Measurements from ENCODE around the gene ZFX. TPM values are rescaled to one million over a fixed set of nuclear protein-coding genes. Genes with fewer than 3 reads are reported as not detected.
"Not testable (repeated sequence)": the region's sequence is repeated elsewhere in the genome, so short reads cannot be mapped to it uniquely, and the experiment has no call there.

The ZFX gene
- total RNA-seq, result 10 to 100 TPM; 44.4 to 44.5 TPM

DNA sequence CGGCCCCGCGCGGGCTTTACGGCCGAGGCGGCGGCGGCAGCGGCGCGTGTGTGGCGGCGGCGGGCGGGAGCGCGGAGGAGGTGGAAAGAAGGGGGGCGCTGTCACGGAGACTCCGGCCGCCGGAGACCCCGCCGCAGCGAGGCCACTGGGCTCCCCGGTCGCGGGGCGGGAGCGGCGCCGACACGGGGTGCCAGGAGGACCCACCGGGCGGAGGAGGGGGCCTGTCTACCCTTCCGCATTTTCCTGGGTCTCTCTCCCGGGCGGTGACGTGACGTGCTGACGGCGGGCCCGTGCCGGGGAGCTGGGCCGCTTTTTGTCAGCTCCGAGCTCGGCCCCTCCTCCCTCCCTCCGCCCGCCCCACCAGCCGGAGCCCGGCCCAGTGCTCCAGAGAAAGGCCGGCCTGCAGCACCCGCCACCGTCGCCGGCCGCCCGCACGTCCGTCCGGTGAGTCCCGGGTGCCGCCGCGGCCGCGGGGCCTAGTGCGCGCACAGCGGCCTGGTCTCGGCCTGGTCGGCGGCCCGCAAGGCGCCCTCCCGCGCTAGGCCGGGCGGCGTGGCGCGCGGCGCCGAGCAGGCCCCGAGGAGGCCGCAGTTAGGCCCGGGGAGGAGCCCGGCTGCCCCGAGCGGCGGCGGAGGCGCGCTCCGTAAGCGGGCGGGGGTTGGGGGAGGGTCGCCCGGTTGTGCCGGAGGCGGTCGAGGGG is at the start of gene ZFX:
ZFX (plus strand) TSS at position 379 of the 700 bp plus-strand sequence. CDS start 23,014 bp downstream, outside the sequence.
- Mint-ChIP-seq H3K27ac (peak within 1 kb of the TSS; percentile 90), H3K36me3 (ENCODE audit: low read depth) (peaks cover 27% of the 10 kb centered on the region), H3K4me3 (peak within 1 kb of the TSS; percentile 88), H3K27me3 (ENCODE audit: low read depth) (no peaks in the 10 kb centered on the region), H3K4me1 (ENCODE audit: low read depth) (peaks cover 61% of the 10 kb centered on the region), H3K9me3 (ENCODE audit: insufficient read depth) (no peaks in the 10 kb centered on the region)
- CTCF ChIA-PET, result interaction anchor here (1.0 kb wide), 1 partner anchor 95 kb away, joined by 4 read pairs; no protein-coding TSS in a partner anchor
- DNase-seq, result peak; percentile 72
- ATAC-seq, result peak; percentile 58
- POLR2A ChIA-PET, result interaction anchor here (1.0 to 2.2 kb wide), 2 partner anchors 38 to 95 kb away, joined by 3 to 9 read pairs; partner anchors contain the start of gene EIF2S3

DNA sequence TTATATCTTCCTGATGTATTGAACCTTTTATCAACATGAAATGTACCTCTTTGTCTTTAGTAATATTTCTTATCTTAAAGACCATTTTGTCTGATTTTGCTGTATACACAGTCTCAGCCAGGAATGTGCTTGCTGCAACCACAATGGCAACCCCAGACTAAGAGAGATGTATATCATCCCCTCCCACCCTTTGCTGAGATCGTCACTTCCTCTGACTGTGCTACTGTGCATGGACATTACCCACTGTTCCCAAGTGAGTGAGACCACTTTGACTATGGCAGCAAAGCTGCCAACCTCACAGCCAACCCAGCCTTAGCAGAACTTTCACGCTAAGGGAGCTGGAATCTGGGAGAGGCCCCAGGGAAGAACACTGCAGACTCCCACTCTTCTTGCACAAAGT is 48.8 kb upstream of the ZFX start:
- peaks cover 9% of the 10 kb centered on the region for H3K4me1 Mint-ChIP-seq (ENCODE audit: low read depth)
- H3K27me3 Mint-ChIP-seq (ENCODE audit: low read depth), result no peaks in the 10 kb centered on the region
- no peaks in the 10 kb centered on the region for H3K9me3 Mint-ChIP-seq (ENCODE audit: insufficient read depth)
- no peak for DNase-seq
- no peak overlapping the region for H3K27ac Mint-ChIP-seq
- ATAC-seq, result no peak
- no peak overlapping the region for H3K4me3 Mint-ChIP-seq
- CTCF ChIA-PET, result interaction anchor here (1.0 kb wide), 1 partner anchor 45 kb away, joined by 3 read pairs; no protein-coding TSS in a partner anchor
- no peaks in the 10 kb centered on the region for H3K36me3 Mint-ChIP-seq (ENCODE audit: low read depth)
- POLR2A ChIA-PET, result no interaction called here

DNA sequence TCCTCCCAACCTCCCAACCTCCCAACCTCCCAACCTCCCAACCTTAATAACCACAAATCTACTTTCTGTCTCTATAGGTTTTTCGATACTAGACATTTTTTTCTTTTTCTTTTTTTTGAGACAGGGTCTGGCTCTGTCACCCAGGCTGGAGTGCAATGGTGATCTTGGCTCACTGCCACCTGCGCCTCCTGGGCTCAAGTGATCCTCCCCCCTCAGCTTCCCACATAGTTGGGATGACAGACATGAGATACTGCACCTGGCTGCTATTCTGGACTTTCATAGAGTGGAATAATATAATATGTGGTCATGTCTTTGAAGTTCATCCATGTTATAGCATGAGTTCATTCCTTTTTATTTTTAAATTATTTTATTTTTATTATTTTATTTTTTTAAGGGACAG is 39.5 kb upstream of the ZFX start:
- Mint-ChIP-seq H3K9me3 (ENCODE audit: insufficient read depth) (no peaks in the 10 kb centered on the region), H3K27me3 (ENCODE audit: low read depth) (no peaks in the 10 kb centered on the region), H3K4me3 (no peak overlapping the region), H3K4me1 (ENCODE audit: low read depth) (no peaks in the 10 kb centered on the region), H3K27ac (no peak overlapping the region), H3K36me3 (ENCODE audit: low read depth) (no peaks in the 10 kb centered on the region)
- DNase-seq (no peak), ATAC-seq (no peak)
- ChIA-PET CTCF (no interaction called here), POLR2A (no interaction called here)

DNA sequence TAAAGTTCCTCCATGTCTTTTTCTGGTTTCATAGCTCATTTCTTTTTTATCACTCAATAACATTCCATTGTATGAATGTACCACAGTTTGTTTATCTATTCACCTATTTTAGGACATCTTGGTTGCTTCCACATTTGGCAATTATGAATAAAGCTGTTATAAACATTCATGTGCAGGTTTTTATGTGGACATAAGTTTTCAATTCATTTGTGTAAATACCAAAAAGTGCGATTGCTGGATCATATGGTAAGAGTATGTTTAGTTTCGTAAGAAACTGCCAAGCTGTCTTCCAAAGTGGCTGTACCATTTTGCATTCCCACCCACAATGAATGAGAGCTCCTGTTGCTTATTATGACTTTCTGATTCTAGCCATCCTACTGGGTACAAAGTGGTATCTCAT is 36.3 kb upstream of the ZFX start:
- DNase-seq, result no peak
- ATAC-seq, result no peak
- POLR2A ChIA-PET, result no interaction called here
- CTCF ChIA-PET, result no interaction called here
- Mint-ChIP-seq H3K36me3 (ENCODE audit: low read depth) (no peaks in the 10 kb centered on the region), H3K4me3 (no peak overlapping the region), H3K27me3 (ENCODE audit: low read depth) (no peaks in the 10 kb centered on the region), H3K27ac (no peak overlapping the region), H3K4me1 (ENCODE audit: low read depth) (no peaks in the 10 kb centered on the region), H3K9me3 (ENCODE audit: insufficient read depth) (no peaks in the 10 kb centered on the region)

DNA sequence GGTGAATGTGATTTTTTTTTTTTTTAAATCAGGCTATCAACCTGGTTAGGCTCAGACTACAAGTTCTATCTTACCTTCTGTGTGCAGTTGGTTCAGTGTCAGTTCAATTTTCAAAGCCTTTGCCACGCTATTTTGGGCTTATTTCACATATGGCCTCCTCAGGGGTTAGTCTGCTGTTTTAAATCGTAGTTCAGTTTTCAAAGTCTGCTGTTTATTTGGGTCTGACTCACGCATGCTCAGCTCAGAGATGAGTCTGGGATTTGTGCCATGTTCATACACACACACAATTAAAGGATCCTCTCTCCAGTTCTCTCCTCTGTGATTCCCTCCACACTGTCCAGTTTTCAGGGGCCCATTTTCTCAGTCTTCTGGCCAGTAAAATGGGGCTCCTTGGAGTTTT is 32.3 kb upstream of the ZFX start:
- Mint-ChIP-seq H3K4me3 (no peak overlapping the region), H3K27me3 (ENCODE audit: low read depth) (no peaks in the 10 kb centered on the region), H3K4me1 (ENCODE audit: low read depth) (no peaks in the 10 kb centered on the region), H3K36me3 (ENCODE audit: low read depth) (no peaks in the 10 kb centered on the region), H3K9me3 (ENCODE audit: insufficient read depth) (no peaks in the 10 kb centered on the region), H3K27ac (no peak overlapping the region)
- ChIA-PET CTCF (no interaction called here), POLR2A (no interaction called here)
- no peak for ATAC-seq
- no peak for DNase-seq

DNA sequence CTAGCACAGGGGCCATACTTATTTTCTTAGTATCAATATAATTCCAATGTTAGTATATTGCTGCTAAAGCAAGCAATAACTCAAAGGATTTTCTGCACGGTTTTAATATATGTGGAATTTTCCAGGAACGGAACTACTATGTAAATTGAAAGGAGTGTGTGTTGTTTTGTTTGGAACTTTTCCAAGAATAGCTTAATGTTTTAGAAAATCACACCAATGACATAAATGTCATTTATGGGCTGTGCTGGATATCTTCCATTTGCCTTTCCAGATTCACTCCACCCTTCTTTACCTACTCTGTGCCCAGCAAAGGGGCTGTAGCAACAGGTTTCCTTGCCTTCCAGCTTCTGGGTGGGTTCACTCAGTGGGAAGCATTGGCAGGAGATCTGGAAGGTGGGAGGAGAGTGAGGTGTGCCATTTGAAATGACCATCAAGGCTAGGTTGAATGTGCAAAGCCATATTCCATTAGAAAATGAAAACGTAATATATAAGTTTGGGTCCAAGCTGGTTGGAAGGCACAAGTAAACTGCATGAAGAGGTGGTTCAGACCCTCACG is 25.2 kb upstream of the ZFX start:
- H3K27me3 Mint-ChIP-seq (ENCODE audit: low read depth), result no peaks in the 10 kb centered on the region
- DNase-seq (no peak), ATAC-seq (no peak)
- H3K27ac Mint-ChIP-seq, result no peak overlapping the region
- H3K36me3 Mint-ChIP-seq (ENCODE audit: low read depth), result no peaks in the 10 kb centered on the region
- H3K9me3 Mint-ChIP-seq (ENCODE audit: insufficient read depth), result no peaks in the 10 kb centered on the region
- ChIA-PET POLR2A (no interaction called here), CTCF (no interaction called here)
- no peak overlapping the region for H3K4me3 Mint-ChIP-seq
- H3K4me1 Mint-ChIP-seq (ENCODE audit: low read depth), result no peaks in the 10 kb centered on the region

DNA sequence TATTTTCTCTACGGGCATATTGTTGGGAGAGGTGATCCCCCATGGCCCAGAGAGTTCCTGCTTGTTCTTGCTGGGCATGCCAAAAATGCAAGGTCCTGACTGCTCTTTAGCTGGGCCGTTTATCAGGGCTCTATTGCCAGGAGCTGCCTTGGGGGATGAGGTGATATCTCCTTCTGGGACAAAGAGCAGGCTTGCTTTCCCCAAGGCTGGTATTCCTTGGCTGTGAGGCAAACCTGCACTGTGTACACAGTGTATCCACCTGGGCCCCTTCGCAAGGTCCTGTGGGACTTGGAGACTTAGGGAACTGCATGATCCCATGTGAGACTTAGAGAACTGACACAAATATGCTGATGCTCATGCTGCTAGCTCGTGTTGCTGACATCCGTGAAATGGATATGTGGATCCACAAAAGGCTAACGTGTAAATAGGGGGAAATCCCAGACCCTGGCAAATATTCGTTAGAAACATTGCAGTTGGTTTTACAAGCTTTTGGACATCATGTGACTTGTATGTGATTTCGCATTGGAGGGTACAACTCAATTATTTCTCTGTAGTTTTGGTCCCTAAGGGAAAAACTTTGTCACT is 24.4 kb upstream of the ZFX start:
- DNase-seq (no peak), ATAC-seq (no peak)
- H3K9me3 Mint-ChIP-seq (ENCODE audit: insufficient read depth), result no peaks in the 10 kb centered on the region
- ChIA-PET POLR2A (no interaction called here), CTCF (no interaction called here)
- no peaks in the 10 kb centered on the region for H3K36me3 Mint-ChIP-seq (ENCODE audit: low read depth)
- H3K4me1 Mint-ChIP-seq (ENCODE audit: low read depth), result no peaks in the 10 kb centered on the region
- no peak overlapping the region for H3K4me3 Mint-ChIP-seq
- no peaks in the 10 kb centered on the region for H3K27me3 Mint-ChIP-seq (ENCODE audit: low read depth)
- H3K27ac Mint-ChIP-seq, result no peak overlapping the region

DNA sequence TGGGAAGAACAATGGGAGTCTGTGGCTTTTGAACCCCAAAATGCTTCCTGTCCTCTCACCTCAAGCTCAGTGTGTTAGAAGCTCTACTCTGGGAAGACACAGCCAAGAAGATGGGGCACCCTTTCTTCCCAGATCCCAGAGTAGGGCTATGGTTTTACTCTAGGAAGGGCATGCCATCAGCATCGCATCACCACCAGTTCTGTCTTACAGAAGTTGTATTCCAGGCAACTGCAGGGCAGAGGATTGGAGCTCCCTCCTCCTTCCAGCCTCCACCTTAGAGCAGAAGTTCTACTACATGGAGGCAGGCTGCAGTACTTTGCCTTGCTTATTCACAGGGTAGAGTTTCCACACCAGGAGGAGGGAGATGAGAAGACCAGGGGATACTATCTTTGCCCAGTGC is 18.1 kb upstream of the ZFX start:
- no peak overlapping the region for H3K27ac Mint-ChIP-seq
- POLR2A ChIA-PET, result no interaction called here
- H3K9me3 Mint-ChIP-seq (ENCODE audit: insufficient read depth), result no peaks in the 10 kb centered on the region
- DNase-seq, result no peak
- no peaks in the 10 kb centered on the region for H3K4me1 Mint-ChIP-seq (ENCODE audit: low read depth)
- no peak for ATAC-seq
- CTCF ChIA-PET, result no interaction called here
- no peak overlapping the region for H3K4me3 Mint-ChIP-seq
- H3K36me3 Mint-ChIP-seq (ENCODE audit: low read depth), result no peaks in the 10 kb centered on the region
- no peaks in the 10 kb centered on the region for H3K27me3 Mint-ChIP-seq (ENCODE audit: low read depth)

DNA sequence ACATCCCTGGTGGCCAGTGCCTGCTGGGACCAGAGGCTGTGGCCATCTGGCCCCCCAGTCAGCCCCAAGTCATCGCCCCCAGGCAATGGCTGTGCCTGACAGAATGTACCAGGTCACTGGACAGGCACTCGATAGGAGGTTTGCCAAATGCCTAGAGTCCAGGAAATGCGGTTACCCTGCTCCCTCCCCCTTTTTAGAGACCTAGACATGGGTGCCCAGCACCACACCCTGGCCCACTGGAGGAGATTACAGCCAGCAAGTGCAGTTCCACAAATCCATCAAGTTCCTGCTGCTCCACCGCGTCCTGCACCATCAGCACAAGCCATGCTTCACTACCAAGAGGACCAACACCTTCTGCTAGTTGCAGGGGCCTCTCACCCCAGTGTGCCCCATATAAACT is 16.2 kb upstream of the ZFX start:
- no peak overlapping the region for H3K27ac Mint-ChIP-seq
- H3K27me3 Mint-ChIP-seq (ENCODE audit: low read depth), result no peaks in the 10 kb centered on the region
- no peak overlapping the region for H3K4me3 Mint-ChIP-seq
- ChIA-PET POLR2A (no interaction called here), CTCF (no interaction called here)
- no peak for ATAC-seq
- DNase-seq, result no peak
- no peaks in the 10 kb centered on the region for H3K9me3 Mint-ChIP-seq (ENCODE audit: insufficient read depth)
- no peaks in the 10 kb centered on the region for H3K36me3 Mint-ChIP-seq (ENCODE audit: low read depth)
- no peaks in the 10 kb centered on the region for H3K4me1 Mint-ChIP-seq (ENCODE audit: low read depth)

DNA sequence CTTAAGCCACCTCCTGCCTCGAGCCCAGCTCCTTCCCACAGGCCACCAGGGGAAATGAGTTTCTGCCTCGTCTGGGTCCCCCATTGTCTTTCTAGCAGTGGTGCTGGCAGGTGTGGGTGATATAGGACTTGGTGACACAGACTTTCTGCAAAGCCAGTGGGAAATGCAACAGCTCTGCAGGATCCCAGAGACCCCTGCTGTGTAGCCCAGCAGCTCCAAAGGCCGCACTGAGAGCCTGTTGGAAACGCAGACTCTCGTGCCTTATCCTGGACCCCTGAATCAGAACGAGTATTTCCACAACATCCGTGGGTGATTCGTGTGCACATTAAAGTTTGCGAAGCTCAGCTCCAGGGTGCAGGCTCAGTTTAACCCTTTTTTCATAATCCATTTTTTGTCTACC is 13.8 kb upstream of the ZFX start:
- ATAC-seq; POLR2A ChIA-PET; H3K27me3 Mint-ChIP-seq (ENCODE audit: low read depth); H3K4me1 Mint-ChIP-seq (ENCODE audit: low read depth); DNase-seq; CTCF ChIA-PET; H3K9me3 Mint-ChIP-seq (ENCODE audit: insufficient read depth); H3K27ac Mint-ChIP-seq; H3K36me3 Mint-ChIP-seq (ENCODE audit: low read depth); H3K4me3 Mint-ChIP-seq: not testable (repeated sequence)

DNA sequence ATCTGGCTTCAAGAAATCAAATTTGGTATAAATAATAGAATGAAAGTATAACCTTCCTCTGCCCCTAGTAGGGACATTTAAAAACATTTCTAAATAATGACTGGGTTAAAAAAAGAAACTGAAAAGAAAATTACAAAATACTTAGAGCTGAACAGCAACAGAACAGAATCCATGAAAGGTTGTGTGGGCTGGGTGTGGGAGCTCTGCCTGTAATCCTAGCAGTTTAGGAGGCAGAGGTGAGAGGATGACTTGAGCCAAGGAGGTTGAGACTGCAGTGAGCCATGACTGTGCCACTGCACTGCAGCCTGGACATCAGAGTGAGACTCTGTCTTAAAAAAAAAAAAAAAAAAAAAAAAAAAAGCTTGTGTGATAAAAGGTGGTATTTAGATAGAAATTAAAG is 12.3 kb upstream of the ZFX start:
- no peaks in the 10 kb centered on the region for H3K4me1 Mint-ChIP-seq (ENCODE audit: low read depth)
- H3K9me3 Mint-ChIP-seq (ENCODE audit: insufficient read depth), result no peaks in the 10 kb centered on the region
- H3K4me3 Mint-ChIP-seq, result no peak overlapping the region
- no peak overlapping the region for H3K27ac Mint-ChIP-seq
- CTCF ChIA-PET, result no interaction called here
- ATAC-seq (no peak), DNase-seq (no peak)
- H3K27me3 Mint-ChIP-seq (ENCODE audit: low read depth), result no peaks in the 10 kb centered on the region
- no peaks in the 10 kb centered on the region for H3K36me3 Mint-ChIP-seq (ENCODE audit: low read depth)
- POLR2A ChIA-PET, result no interaction called here

DNA sequence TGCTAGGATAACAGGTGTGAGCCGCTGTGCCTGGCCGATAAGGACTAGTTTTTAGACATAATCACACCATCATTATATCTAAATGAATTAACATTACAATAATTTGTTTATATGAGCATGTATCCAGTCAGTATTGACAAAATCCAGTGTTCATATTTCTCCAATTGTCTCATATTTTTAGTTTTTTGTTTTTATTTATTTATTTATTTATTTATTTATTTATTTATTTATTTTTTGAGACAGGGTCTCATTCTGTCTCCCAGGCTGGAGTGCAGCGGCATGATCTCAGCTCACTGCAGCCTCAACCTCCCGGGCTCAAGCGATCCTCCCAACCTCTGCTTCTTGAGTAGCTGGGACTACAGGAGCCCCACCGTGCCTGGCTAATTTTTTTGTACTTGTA is 5.5 kb upstream of the ZFX start:
- DNase-seq; H3K27me3 Mint-ChIP-seq (ENCODE audit: low read depth); H3K9me3 Mint-ChIP-seq (ENCODE audit: insufficient read depth); CTCF ChIA-PET; H3K4me3 Mint-ChIP-seq; POLR2A ChIA-PET; H3K27ac Mint-ChIP-seq; H3K36me3 Mint-ChIP-seq (ENCODE audit: low read depth); ATAC-seq: not testable (repeated sequence)
- peaks cover 35% of the 10 kb centered on the region for H3K4me1 Mint-ChIP-seq (ENCODE audit: low read depth)

Data from activated CD8-positive, alpha-beta T cell treated with anti-CD3 and anti-CD28 coated beads, Interleukin-2, amount 10 ng/mL, durations not matched to agents 7 days and 5 days (primary cell).